GM12875 (cell line): ENCODE measurements around the gene UBALD2.
"Not testable (repeated sequence)": the region's sequence is repeated elsewhere in the genome, so short reads cannot be mapped to it uniquely, and the experiment has no call there.

Experiments
- H3K4me3 ChIP-seq: one replicate; pipeline ENCODE4 v1.5.1; 2011; ENCODE audit warnings: low read depth, low read length, control low read depth
- TF ChIP-seq, protein P1 (sequence below): IDR thresholded peaks from 2 replicates; pipeline ENCODE4 v1.5.1; 2011; ENCODE audit warnings: low read depth, mild to moderate bottlenecking, control low read depth, inconsistent platforms, low read length, moderate library complexity, borderline replicate concordance; ENCODE audit not compliant: insufficient read depth

Gene UBALD2

DNA sequence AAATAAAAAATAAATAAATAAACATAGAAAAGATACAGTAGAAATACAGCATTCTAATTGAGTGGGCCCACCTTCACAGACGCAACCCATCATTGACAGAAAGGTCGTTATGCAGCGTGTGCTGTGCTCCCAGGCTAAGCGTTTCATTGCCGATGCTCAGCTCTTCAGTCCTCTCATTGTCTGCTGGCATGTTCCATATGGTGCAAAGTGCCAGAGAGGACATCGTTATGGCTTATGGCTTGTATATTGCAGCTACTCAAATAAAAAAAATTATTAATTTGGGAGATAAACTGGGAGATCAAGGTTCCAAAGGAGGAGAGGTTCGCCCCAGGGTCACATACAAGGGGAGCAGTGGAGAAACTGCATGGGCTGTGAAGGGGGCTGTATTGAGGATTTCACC is 11.3 kb upstream of the UBALD2 start:
- no peak overlapping the region for H3K4me3 ChIP-seq
- TF ChIP-seq, protein P1, sequence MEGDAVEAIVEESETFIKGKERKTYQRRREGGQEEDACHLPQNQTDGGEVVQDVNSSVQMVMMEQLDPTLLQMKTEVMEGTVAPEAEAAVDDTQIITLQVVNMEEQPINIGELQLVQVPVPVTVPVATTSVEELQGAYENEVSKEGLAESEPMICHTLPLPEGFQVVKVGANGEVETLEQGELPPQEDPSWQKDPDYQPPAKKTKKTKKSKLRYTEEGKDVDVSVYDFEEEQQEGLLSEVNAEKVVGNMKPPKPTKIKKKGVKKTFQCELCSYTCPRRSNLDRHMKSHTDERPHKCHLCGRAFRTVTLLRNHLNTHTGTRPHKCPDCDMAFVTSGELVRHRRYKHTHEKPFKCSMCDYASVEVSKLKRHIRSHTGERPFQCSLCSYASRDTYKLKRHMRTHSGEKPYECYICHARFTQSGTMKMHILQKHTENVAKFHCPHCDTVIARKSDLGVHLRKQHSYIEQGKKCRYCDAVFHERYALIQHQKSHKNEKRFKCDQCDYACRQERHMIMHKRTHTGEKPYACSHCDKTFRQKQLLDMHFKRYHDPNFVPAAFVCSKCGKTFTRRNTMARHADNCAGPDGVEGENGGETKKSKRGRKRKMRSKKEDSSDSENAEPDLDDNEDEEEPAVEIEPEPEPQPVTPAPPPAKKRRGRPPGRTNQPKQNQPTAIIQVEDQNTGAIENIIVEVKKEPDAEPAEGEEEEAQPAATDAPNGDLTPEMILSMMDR: no peak

DNA sequence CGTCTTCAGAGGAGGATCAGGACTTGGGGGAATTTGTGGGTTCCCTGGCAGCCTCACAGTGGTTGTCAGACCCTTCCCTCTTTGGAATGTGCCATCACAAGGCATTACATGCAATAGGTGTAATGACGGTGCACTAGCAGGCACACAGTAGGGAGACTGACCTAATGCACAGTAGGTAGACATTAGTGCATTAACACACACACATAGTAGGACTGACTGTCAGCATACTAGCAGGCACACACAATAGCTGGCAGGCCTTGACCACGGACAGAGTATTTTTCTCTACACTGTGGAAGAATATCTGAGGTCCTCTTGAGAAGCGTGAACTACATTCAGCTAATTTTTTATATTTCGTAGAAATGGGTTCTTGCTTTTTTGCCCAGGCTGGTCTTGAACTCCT is 10.9 kb upstream of the UBALD2 start:
- no peak overlapping the region for H3K4me3 ChIP-seq
- TF ChIP-seq, protein P1: no peak

DNA sequence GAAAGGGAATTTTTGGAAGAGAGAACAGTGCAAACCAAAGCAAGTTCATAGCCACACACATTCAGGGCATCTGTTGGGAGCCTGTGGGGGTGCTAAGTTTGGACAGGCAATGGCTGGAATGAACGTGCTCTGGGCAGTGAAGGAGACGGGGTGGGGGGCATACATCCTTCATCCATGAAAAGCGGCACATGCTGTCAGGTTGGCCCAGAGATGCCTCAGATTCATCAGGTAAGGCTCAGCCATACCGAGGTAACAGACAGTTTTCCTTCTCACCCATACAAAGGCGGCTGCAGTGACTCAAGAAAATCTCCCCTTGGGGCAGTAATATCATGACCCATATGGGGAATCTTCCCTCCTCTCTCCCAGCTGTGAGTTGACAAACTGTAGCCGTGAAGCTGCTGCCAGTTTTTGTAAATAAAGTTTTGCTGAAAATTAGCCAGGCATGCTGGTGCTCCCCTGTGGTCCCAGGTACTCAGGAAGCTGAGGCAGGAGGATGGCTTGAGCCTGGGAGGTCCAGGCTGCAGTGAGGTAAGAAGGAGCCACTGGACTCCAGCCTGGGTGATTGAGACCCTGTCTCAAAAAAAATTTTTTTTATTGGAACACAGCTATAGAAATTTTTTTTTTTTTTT is 9.2 kb upstream of the UBALD2 start:
- no peak overlapping the region for H3K4me3 ChIP-seq

DNA sequence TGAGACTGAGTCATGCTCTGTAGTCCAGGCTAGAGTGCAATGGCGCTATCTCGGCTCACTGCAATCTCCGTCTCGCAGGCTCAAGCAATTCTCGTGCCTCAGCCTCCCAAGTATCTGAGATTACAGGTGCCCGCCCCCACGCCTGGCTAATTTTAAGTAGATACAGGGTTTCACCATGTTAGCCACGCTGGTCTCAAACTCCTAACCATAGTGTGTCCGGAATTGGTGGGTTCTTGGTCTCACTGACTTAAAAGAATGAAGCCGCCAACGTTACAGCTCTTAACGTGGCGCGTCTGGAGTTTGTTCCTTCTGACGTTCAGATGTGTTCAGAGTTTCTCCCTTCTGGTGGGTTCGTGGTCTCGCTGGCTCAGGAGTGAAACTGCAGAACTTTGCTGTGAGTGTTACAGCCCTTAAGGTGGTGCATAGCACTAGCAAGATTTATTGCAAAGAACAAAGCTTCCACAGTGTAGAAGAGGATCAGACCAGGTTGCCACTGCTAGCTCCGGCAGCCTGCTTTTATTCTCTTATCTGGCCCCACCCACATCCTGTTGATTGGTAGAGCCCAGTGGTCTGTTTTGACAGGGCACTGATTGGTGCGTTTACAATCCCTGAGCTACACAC is 8.6 kb upstream of the UBALD2 start:
- H3K4me3 ChIP-seq: not testable (repeated sequence)

More for the DNA sequence above, 9.2 kb upstream of the UBALD2 start:
- TF ChIP-seq, protein P1: no peak

DNA sequence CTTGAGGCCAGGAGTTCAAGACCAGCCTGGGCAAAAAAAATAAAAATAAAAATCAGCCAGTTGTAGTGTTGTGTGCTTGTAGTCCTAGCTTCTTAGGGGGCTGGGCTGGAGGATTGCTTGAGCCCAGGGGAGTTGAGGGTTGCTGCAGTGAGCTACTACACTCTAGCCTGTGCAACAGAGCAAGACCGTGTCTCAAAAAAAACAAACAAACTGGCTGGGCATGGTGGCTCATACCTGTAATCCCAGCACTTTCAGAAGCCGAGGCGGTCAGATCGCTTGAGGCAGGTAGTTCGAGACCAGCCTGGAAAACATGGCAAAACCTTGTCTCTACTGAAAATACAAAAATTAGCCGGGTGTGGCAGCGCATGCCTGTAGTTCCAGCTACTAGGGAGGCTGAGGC is 4.9 kb upstream of the UBALD2 start:
- TF ChIP-seq, protein P1: no peak
- no peak overlapping the region for H3K4me3 ChIP-seq

DNA sequence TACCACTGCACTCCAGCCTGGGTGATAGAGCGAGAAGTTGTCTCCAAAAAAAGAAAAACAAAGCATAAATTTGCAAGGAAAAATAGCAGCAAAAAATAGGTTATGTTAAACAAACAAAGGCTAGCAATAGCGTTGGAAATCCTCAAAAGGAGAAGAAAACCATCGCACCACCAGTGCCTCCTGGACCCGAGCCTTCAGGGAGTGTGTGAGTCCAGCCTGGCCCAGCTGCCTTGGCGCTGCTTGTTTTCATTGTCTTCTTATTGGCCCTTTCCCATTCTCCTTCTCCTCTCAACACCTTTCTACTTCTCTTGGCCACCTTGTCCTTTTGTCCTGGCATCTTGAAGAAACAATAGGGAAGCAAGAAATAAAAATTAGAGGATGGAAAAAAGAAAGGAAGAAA is 4.5 kb upstream of the UBALD2 start:
- no peak overlapping the region for H3K4me3 ChIP-seq
- TF ChIP-seq, protein P1: no peak

DNA sequence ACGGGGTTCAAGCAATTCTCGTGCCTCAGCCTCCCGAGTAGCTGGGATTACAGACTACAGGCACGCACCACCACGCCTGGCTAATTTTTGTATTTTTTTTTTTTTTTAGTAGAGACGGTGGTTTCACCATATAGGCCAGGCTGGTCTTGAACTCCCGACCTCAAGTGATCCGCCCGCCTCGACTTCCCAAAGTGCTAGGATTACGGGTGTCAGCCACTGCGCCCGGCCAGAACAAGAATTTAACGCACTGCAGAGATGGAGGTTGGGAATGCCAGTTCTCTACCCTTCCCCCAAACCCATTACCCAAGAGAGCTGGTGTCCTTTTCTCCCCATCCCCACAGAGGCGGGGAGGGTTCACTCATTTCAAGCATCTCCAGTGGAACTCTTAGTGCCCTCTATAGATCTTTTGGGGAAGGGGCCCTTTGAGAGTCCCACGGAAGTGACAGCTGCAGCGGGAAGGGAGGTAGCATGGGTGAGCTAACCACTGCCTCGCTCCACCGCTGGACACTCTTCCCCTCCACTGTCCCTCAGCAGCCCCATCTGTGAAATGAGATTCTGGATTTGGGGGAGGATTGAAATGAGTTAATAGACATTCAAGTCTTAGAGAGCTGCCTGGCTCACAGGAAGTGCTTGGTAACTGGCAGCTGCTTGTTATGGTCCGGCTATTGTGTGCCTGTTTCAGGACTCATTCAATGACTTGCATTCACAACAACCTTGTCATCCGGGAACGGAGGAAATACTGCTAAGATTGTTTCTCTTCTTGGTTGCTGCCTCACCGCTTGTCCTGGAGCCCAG is 3.5 kb upstream of the UBALD2 start:
- TF ChIP-seq, protein P1: no peak
- H3K4me3 ChIP-seq: peak overlapping the region; percentile 12
